LNCaP clone FGC (cell line): ENCODE data around the gene RUVBL1.

Source experiments
- DNase-seq: peaks from one replicate; pipeline ENCODE4 v3.0.0-alpha.2; 2011; ENCODE audit warnings: low read depth
- H3K4me3 ChIP-seq: 2 replicates; pipeline ENCODE4 v1.5.1; 2011; ENCODE audit warnings: mild to moderate bottlenecking, low read depth, low read length, control low read depth
- TF ChIP-seq, protein P1 (sequence below): IDR thresholded peaks from 2 replicates; pipeline ENCODE4 v1.5.1; 2012; ENCODE audit warnings: mild to moderate bottlenecking; ENCODE audit not compliant: control insufficient read depth, insufficient read depth; ENCODE audit errors: extremely low read depth

Gene RUVBL1

GRCh38 chr3:128079823-128080222 is 43.8 kb downstream of the RUVBL1 start:
- no peak for DNase-seq
- TF ChIP-seq, protein P1, sequence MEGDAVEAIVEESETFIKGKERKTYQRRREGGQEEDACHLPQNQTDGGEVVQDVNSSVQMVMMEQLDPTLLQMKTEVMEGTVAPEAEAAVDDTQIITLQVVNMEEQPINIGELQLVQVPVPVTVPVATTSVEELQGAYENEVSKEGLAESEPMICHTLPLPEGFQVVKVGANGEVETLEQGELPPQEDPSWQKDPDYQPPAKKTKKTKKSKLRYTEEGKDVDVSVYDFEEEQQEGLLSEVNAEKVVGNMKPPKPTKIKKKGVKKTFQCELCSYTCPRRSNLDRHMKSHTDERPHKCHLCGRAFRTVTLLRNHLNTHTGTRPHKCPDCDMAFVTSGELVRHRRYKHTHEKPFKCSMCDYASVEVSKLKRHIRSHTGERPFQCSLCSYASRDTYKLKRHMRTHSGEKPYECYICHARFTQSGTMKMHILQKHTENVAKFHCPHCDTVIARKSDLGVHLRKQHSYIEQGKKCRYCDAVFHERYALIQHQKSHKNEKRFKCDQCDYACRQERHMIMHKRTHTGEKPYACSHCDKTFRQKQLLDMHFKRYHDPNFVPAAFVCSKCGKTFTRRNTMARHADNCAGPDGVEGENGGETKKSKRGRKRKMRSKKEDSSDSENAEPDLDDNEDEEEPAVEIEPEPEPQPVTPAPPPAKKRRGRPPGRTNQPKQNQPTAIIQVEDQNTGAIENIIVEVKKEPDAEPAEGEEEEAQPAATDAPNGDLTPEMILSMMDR = no peak
- H3K4me3 ChIP-seq = no peak overlapping the region

DNA sequence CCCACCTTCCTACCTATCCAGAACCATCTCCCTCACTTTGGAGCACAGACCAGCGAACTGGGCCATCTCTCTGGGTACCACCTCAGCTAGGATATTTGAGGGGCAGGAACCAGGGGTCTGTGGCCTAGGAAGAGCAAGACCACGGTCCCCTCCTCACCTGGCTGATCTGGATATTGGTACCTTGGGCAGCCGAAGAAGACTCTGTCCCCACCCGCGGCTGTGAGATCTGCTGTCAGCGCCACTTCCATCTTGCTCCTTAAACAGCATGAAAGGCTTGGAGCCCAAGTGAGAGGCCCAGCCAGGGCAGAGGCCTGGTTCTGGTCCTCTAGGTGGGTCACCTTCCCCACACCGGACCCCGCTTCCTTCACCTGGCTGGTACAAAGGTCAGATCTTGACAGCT is 44.7 kb downstream of the RUVBL1 start:
- TF ChIP-seq, protein P1 = no peak
- no peak for DNase-seq
- H3K4me3 ChIP-seq = no peak overlapping the region

DNA sequence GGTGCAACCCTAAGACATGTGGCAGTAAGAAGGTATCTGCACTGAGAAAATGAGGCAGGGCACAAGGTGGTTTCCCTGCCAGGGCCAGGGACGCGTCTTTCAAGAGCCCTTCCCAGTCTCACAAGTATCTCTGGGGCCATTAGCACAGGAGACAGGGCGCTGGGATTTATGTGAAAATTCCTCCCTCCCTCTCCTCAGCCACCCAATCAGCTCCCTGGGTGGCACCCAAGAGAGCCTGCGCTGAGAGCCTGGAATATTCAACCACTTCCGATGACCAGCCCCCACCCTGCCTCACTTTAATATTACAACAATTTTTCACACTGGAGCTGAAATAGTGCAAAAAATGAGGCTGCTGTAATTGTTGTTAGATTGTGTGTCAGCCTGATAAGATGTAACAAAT is 45.3 kb downstream of the RUVBL1 start:
- TF ChIP-seq, protein P1 = no peak
- no peak for DNase-seq
- H3K4me3 ChIP-seq = no peak overlapping the region

GRCh38 chr3:128077665-128078064 is 45.9 kb downstream of the RUVBL1 start:
- TF ChIP-seq, protein P1 = no peak
- no peak for DNase-seq
- H3K4me3 ChIP-seq = no peak overlapping the region

GRCh38 chr3:128077202-128077624 is 46.4 kb downstream of the RUVBL1 start:
- no peak for DNase-seq
- H3K4me3 ChIP-seq = no peak overlapping the region
- TF ChIP-seq, protein P1 = no peak

DNA sequence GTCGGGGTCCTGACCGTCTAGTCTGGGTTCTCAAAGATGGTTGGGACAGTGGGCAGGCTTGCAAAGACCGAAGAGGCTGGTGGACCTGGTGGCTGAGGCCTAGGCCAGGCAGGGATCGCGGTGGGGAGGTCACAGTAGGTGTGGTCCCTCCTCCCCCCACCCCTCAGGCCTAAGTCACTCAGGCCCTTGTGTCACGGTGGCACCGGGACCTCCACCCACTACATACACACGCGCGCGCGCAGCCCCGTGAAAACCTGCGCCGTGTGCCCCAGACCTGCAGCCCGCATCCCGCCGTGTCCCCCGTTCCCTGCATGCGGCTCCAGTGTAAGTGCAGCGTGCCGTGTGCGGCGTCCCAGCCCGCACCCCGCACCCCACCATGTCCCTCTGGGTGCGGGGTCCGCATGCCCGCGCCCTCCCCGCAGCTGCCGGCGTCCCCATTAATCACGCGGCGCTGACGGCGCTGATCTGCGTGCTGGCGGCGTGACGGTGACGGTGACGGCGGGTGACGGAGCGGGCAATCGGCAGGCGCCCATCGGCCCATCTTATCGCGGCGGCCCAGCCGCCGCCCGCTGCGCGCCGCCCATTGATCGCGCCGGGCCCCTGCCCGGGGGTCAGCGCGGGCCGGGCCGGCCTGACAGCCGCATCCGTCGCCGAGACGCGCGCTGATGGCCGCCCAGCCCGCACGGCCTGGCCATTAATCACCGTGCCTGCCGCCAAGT is 47.0 kb downstream of the RUVBL1 start:
- TF ChIP-seq, protein P1 = no peak
- DNase-seq = no peak
- H3K4me3 ChIP-seq = no peak overlapping the region
